ENCODE data around the gene PPP6C. TPM values are rescaled to one million over a fixed set of nuclear protein-coding genes. Genes with fewer than 3 reads are reported as not detected.

Gene PPP6C
- total and polyA plus RNA-seq, 10 donors: 17.3 to 49.3 (median 35.7) TPM

- 88 to 94% (median 91%) methylated on average over 5 of the region's 5 CpGs for WGBS, 5 donors
- no peak overlapping the region for H3K4me3 ChIP-seq
- H3K27me3 ChIP-seq (replicated peaks in 1 of 7): no peaks in the 10 kb centered on the region
- H3K4me1 ChIP-seq: no peaks in the 10 kb centered on the region
- peaks cover 0 to 73% (median 31%) of the 10 kb centered on the region in 6 donors for H3K36me3 ChIP-seq
- no peaks in the 10 kb centered on the region for H3K9me3 ChIP-seq
- no peak overlapping the region for H3K27ac ChIP-seq
- DNase-seq: no peak
- intact Hi-C loops (cut with DNase I; ENCODE audit: low total_unique reads): no loop called here
- TF ChIP-seq CTCF (IDR thresholded peaks at IDR 0.05 in 8 of 11, conservative IDR thresholded peaks at IDR 0.05 in 3 of 11): no peak
- TF ChIP-seq POLR2A (IDR thresholded peaks at IDR 0.05): no peak
- no peak for TF ChIP-seq POLR2AphosphoS5 (IDR thresholded peaks at IDR 0.05)
Observed at GRCh38 chr9:125214186-125214585, 24.6 kb upstream of the PPP6C start.

GRCh38 chr9:125204477-125204876 lies 14.9 kb upstream of the PPP6C start:
- no peaks in the 10 kb centered on the region for H3K9me3 ChIP-seq
- H3K4me3 ChIP-seq: no peak overlapping the region
- no peak for DNase-seq
- 78 to 98% (median 96%) methylated on average over 3 of the region's 3 CpGs for WGBS, 5 donors
- peaks cover 5 to 18% (median 12%) of the 10 kb centered on the region in 6 donors for H3K4me1 ChIP-seq
- H3K36me3 ChIP-seq: peaks cover 0 to 67% (median 35%) of the 10 kb centered on the region in 6 donors
- H3K27ac ChIP-seq: no peak overlapping the region
- TF ChIP-seq POLR2A (IDR thresholded peaks at IDR 0.05): no peak
- no peak for TF ChIP-seq CTCF (IDR thresholded peaks at IDR 0.05 in 8 of 11, conservative IDR thresholded peaks at IDR 0.05 in 3 of 11)
- no peak for TF ChIP-seq POLR2AphosphoS5 (IDR thresholded peaks at IDR 0.05)
- intact Hi-C loops (cut with DNase I; ENCODE audit: low total_unique reads): no loop called here
- H3K27me3 ChIP-seq (replicated peaks in 1 of 7): no peaks in the 10 kb centered on the region

- H3K27me3 ChIP-seq (replicated peaks in 1 of 7): no peaks in the 10 kb centered on the region
- 94 to 100% (median 97%) methylated on average over 1 of the region's 1 CpG for WGBS, 5 donors
Observed at GRCh38 chr9:125202846-125203618, 13.4 kb upstream of the PPP6C start.

More at GRCh38 chr9:125202846-125203618, 13.4 kb upstream of the PPP6C start:
- TF ChIP-seq POLR2A (IDR thresholded peaks at IDR 0.05): no peak
- no peak for TF ChIP-seq CTCF (IDR thresholded peaks at IDR 0.05 in 8 of 11, conservative IDR thresholded peaks at IDR 0.05 in 3 of 11)
- no peak for TF ChIP-seq POLR2AphosphoS5 (IDR thresholded peaks at IDR 0.05)
- H3K27ac ChIP-seq: no peak overlapping the region
- H3K4me3 ChIP-seq: no peak overlapping the region
- intact Hi-C loops (cut with DNase I; ENCODE audit: low total_unique reads): no loop called here
- H3K9me3 ChIP-seq: no peaks in the 10 kb centered on the region
- H3K36me3 ChIP-seq: peaks cover 0 to 53% (median 25%) of the 10 kb centered on the region in 6 donors
- peaks cover 5 to 24% (median 15%) of the 10 kb centered on the region in 6 donors for H3K4me1 ChIP-seq
- DNase-seq: no peak
